ENCODE results near the gene FOXP2. TPM values are rescaled to one million over a fixed set of nuclear protein-coding genes. Genes with fewer than 3 reads are reported as not detected.

Gene FOXP2
- total and polyA plus RNA-seq, 2 experiments from 2014 or later, result 10.0 to 14.7 TPM

DNA sequence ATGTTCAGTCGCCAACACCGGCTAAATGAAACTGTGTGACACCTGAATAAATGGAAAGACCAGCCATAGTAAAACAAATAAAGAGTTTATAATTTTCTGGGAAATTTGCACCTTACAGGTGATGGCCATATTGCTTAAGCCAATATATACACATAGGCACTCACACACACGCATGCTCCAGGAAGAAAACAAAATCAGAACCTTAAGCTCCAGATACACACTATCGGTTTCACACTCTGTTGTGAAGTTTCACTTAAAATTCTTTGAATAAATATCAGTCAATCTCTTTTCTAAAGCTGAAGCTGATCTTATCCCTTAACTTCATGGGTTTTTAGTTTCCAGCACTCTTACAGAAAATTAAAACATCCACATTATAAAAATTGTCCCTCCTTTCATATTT, 280.6 kb downstream of the FOXP2 start:
- Histone ChIP-seq H3K79me2 (no peaks in the 10 kb centered on the region), H3K36me3 (replicated peaks; ENCODE audit: insufficient read depth, low read depth) (no peaks in the 10 kb centered on the region), H3K27me3 (no peaks in the 10 kb centered on the region), H3K4me1 (ENCODE audit: insufficient read depth) (no peaks in the 10 kb centered on the region), H2AFZ (no peak overlapping the region), H3K9me2 (replicated peaks; ENCODE audit: insufficient read depth) (no peaks in the 10 kb centered on the region), H3K27ac (no peak overlapping the region), H4K20me1 (ENCODE audit: insufficient read depth, poor library complexity, severe bottlenecking) (no peaks in the 10 kb centered on the region), H3K4me2 (no peak overlapping the region), H3K9me3 (ENCODE audit: low read depth) (no peaks in the 10 kb centered on the region), H3K4me3 (no peak overlapping the region)
- DNase-seq (ENCODE audit: low spot score), result no peak
- 92% methylated on average over 4 of the region's 4 CpGs for WGBS (ENCODE audit: low lambda C conversion rate, missing lambda C conversion rate)
- TF ChIP-seq EZH2phosphoT487 (IDR thresholded peaks at IDR 0.05; ENCODE audit: low read depth, severe bottlenecking, unreplicated experiment), result no peak

- 99% methylated on average over 3 of the region's 3 CpGs for WGBS (ENCODE audit: low lambda C conversion rate, missing lambda C conversion rate)
- H3K4me3 ChIP-seq, result no peak overlapping the region
- no peak for TF ChIP-seq EZH2phosphoT487 (IDR thresholded peaks at IDR 0.05; ENCODE audit: low read depth, severe bottlenecking, unreplicated experiment)
- TF ChIP-seq, protein P1, sequence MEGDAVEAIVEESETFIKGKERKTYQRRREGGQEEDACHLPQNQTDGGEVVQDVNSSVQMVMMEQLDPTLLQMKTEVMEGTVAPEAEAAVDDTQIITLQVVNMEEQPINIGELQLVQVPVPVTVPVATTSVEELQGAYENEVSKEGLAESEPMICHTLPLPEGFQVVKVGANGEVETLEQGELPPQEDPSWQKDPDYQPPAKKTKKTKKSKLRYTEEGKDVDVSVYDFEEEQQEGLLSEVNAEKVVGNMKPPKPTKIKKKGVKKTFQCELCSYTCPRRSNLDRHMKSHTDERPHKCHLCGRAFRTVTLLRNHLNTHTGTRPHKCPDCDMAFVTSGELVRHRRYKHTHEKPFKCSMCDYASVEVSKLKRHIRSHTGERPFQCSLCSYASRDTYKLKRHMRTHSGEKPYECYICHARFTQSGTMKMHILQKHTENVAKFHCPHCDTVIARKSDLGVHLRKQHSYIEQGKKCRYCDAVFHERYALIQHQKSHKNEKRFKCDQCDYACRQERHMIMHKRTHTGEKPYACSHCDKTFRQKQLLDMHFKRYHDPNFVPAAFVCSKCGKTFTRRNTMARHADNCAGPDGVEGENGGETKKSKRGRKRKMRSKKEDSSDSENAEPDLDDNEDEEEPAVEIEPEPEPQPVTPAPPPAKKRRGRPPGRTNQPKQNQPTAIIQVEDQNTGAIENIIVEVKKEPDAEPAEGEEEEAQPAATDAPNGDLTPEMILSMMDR (IDR thresholded peaks at IDR 0.05; ENCODE audit: poor library complexity), result no peak
- TF ChIP-seq EZH2 (IDR thresholded peaks at IDR 0.05; ENCODE audit: borderline replicate concordance), result no peak
Observed at GRCh38 chr7:114700247-114700928, 285.8 kb downstream of the FOXP2 start.

DNA sequence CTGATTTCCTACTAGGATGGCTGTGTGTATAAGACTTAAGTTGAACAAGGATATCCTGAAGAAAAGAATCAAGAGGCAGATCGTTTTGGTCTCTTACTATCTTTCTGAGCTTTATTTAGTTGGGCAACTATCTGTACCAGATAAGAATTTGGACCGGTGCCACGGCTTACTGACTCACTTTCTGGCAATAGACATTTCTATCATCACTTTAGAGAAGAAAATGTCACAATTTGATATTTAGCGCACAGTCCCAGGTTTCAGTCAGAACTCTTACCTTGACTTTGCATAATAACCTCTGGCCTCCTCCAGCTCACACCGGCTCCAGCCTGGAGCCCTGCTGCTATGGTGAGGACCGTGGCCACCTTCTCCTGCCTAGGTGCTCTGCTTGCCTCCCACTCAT, 289.1 kb downstream of the FOXP2 start:
- no peak overlapping the region for H3K4me2 ChIP-seq
- DNase-seq (ENCODE audit: low spot score), result no peak
- H3K27me3 ChIP-seq, result no peaks in the 10 kb centered on the region
- no peak overlapping the region for H3K27ac ChIP-seq
- H3K9me3 ChIP-seq (ENCODE audit: low read depth), result no peaks in the 10 kb centered on the region
- H3K9me2 ChIP-seq (replicated peaks; ENCODE audit: insufficient read depth), result no peaks in the 10 kb centered on the region
- no peaks in the 10 kb centered on the region for H3K36me3 ChIP-seq (replicated peaks; ENCODE audit: insufficient read depth, low read depth)
- H3K4me1 ChIP-seq (ENCODE audit: insufficient read depth), result no peaks in the 10 kb centered on the region
- TF ChIP-seq, protein P1 (IDR thresholded peaks at IDR 0.05; ENCODE audit: poor library complexity), result no peak
- no peak for TF ChIP-seq EZH2phosphoT487 (IDR thresholded peaks at IDR 0.05; ENCODE audit: low read depth, severe bottlenecking, unreplicated experiment)
- no peak for TF ChIP-seq EZH2 (IDR thresholded peaks at IDR 0.05; ENCODE audit: borderline replicate concordance)
- WGBS (ENCODE audit: low lambda C conversion rate, missing lambda C conversion rate), result 87% methylated on average over 6 of the region's 6 CpGs
- no peak overlapping the region for H2AFZ ChIP-seq
- H4K20me1 ChIP-seq (ENCODE audit: insufficient read depth, poor library complexity, severe bottlenecking), result no peaks in the 10 kb centered on the region
- no peak overlapping the region for H3K4me3 ChIP-seq
- H3K79me2 ChIP-seq, result no peaks in the 10 kb centered on the region

More at GRCh38 chr7:114700247-114700928, 285.8 kb downstream of the FOXP2 start:
- Histone ChIP-seq H3K4me2 (no peak overlapping the region), H3K4me1 (ENCODE audit: insufficient read depth) (no peaks in the 10 kb centered on the region), H4K20me1 (ENCODE audit: insufficient read depth, poor library complexity, severe bottlenecking) (no peaks in the 10 kb centered on the region), H3K9me3 (ENCODE audit: low read depth) (no peaks in the 10 kb centered on the region), H3K9me2 (replicated peaks; ENCODE audit: insufficient read depth) (no peaks in the 10 kb centered on the region), H3K27ac (no peak overlapping the region), H2AFZ (no peak overlapping the region), H3K36me3 (replicated peaks; ENCODE audit: insufficient read depth, low read depth) (no peaks in the 10 kb centered on the region), H3K79me2 (no peaks in the 10 kb centered on the region), H3K27me3 (no peaks in the 10 kb centered on the region)
- DNase-seq (ENCODE audit: low spot score), result no peak

GRCh38 chr7:114708646-114709045, 294.0 kb downstream of the FOXP2 start:
- Histone ChIP-seq H3K27me3 (no peaks in the 10 kb centered on the region), H3K36me3 (replicated peaks; ENCODE audit: insufficient read depth, low read depth) (no peaks in the 10 kb centered on the region), H3K9me2 (replicated peaks; ENCODE audit: insufficient read depth) (no peaks in the 10 kb centered on the region), H2AFZ (no peak overlapping the region), H3K4me3 (no peak overlapping the region), H3K4me1 (ENCODE audit: insufficient read depth) (no peaks in the 10 kb centered on the region), H3K79me2 (no peaks in the 10 kb centered on the region), H4K20me1 (ENCODE audit: insufficient read depth, poor library complexity, severe bottlenecking) (no peaks in the 10 kb centered on the region), H3K9me3 (ENCODE audit: low read depth) (no peaks in the 10 kb centered on the region), H3K4me2 (no peak overlapping the region), H3K27ac (no peak overlapping the region)
- TF ChIP-seq EZH2 (IDR thresholded peaks at IDR 0.05; ENCODE audit: borderline replicate concordance) (no peak), EZH2phosphoT487 (IDR thresholded peaks at IDR 0.05; ENCODE audit: low read depth, severe bottlenecking, unreplicated experiment) (no peak)
- TF ChIP-seq, protein P1 (IDR thresholded peaks at IDR 0.05; ENCODE audit: poor library complexity), result no peak
- 81% methylated on average over 6 of the region's 6 CpGs for whole genome bisulfite sequencing (ENCODE audit: low lambda C conversion rate, missing lambda C conversion rate)
- no peak for DNase-seq (ENCODE audit: low spot score)
